Measurements from ENCODE around the gene RP2.

RP2 gene

DNA sequence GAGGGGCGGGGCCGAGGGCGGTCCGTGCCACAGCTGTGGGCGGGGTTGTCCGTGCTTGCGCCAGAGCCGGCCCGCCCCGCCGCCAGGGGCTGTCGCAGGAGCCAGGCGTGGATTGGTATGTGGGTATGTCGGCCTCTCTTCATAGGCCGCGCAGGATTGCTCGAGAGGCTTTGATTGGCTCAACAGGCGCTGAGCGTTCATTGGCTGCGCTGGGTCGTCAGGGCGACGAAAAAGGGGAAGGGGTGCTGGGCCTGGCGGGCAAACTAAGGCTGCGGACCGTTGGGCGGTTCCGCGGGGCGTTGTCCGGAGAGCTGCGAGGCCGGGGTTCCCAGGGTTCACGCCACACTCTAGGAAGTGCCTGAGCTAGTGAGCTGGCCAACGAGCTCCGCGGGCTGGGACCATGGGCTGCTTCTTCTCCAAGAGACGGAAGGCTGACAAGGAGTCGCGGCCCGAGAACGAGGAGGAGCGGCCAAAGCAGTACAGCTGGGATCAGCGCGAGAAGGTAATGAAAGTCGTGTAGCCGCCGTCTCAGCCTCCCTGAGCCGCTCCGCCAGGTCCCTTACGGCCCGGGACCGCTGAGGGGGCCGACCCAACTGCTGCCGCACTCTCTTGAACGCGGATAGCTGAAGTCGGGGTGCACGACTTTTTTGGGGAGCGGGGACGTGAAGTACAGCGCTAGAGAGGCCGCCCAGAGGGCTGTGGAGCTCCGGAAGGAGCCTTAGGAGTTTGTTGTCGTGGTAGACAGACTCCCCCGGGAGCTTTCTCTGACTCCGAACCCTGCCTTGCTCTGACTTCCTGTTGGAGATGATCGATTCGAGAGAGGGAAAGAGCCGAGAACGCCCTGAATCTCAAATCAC, at the start of gene RP2:
RP2 (plus strand) TSS at position 343 of the 857 bp plus-strand sequence; CDS start at position 401, 58 bp downstream.
- peak; percentile 95 for DNase-seq

DNA sequence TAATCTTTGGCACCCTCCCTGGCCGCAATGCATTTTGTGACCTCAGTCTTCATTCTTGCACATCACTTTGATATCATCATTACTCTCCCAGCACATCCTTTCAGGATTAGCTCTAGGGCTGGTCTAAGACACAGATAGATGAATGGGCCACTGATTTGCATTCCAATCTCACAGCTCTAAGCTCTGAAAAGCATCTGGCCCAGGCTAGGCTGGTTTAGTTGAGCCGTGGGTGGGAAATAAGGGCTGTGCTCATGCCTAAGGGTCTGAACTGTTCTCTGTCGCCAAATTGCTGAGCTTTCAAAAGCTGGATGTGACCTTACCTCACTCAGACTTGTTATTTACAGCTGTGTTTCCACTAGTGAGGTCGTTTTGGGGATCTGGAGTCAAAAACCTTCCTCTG, 47.9 kb upstream of the RP2 start:
- DNase-seq: no peak

DNA sequence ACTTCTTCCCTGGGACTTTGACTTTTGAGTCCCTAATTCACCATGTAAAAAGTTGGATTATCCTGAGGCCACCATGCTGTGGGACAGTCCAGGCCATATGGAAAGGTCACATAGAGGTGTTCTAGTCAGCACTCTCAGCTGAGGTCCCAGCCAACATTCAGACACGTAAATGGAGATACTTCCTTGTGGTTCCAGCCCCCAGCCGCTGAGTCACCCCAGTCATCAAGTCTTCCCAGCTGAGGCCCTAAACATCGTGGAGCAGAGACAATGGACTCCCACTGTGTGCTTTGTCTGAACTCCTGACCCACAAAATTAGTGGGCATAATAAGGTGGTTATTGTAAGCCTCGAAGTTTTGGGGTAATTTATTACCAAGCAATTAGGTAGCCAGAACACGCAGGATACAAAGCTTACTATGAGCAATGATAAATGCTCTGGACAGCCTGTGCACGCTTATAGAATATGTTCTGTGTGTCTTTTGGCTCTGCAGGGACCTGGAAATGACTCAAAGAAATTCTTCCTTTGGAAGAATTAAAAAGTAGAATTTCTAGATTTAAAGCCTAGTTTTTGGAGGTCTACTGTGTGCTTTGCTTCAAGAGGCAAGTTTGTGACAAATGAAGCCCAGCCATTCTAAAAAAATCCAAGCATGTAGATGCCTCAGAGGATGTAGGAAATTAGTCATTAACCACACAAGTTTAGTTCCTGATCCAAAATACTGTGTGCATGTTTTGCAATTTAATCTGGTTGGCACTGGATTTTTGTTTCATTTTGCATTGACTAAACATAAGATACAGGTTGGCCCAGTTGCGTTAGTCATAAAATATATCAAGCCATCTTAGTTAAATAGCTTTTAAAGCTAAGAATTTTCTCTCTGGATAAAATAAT, 44.7 kb upstream of the RP2 start:
- peak; percentile 15 for DNase-seq

DNA sequence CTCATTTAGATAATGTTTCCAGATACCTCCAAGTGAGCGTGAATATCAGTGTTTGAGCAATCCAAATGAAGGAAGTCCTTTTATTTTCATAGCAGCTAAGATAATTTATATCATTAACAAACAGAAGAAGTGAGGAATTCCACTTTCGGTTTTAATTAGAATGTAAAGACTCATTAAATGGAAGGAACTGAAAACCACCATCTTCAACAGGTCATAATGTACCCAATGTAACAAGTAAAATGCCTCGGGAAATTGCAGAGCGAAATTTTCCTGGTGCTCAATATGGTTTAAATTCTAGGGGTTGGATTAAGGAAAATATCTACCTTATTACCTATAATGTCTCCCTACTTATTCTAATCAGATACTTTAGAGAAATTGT, 44.0 kb upstream of the RP2 start:
- DNase-seq: no peak

DNA sequence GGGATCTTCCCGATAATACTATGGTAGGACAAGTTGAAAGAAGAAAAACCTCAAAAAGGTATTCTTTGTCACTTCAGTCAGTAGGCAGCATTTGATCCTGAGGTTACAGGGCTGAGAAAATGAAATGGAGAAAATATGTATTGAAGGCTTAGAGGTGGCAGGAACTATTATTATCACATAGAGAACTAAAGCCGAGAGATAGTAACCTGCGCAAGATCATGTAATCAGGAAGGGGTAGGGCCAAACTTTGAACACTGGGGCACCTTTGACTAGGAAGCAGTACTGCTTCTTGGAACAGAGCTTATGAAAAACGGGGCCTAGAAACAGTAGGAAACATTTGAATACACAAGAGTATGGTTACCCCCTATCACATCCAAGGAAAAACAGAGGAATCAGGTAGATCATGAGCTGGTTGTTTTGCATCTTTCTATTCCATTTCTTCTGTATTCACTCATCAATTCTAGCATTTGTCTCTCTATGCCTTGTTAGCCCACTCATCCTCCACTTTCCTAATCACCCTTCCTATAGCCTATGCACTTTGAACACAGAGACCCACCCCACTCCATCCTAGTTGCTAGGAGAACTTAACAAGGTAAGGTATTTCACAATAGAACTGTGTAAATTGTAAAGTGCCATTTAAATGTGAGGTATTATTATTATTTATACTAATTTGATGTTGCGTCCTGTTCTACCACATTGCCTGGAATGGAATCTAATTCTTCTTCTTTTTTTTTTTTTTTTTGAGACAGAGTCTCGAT, 43.3 kb upstream of the RP2 start:
- DNase-seq: no peak

DNA sequence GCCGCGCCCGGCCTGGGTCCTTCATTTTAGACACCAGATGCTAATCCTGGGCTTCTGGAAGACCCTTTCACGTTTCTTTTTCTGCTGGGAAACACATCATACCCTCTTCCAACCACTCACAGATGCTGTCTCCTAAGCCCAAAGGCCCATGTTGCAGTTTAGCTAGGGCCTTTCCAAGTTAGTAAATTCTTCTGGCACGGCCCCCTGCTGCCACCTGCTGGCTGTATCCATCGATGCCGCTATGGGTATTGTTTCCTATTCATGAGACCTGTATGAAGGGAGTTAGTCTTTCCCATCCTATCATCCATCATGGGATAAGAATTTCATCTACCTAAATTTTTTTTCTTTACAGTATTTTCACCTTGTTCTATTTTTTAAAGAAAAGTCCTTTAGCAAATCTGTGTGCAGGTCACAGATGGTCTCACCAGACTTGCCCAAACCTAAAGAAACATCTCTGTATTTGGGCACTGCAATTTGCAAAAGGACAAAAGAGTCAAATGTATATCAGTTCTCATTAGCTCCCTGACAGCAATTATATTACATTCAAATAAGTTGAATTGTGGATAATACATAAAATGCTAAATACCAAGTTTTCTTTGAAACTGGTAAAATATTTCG, 40.2 kb upstream of the RP2 start:
- DNase-seq: peak; percentile 76

DNA sequence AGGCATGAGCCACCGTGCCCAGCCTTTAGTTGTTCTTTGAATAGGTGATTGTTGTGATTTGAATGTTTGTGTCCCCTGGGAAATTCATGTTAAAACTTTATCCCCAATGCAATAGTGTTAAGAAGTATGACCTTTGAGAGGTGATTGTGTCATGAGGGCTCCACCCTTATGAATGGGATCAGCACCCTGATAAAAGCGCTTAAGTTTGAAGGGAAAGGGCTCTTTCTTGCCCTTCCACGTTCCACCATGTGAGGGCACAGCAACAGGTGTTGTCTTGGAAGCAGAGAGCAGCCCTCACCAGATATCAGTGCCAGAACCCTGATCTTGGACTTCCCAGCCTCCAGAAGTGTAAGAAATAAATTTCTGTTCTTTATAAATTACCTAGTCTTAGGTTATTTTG, 33.7 kb upstream of the RP2 start:
- no peak for DNase-seq

DNA sequence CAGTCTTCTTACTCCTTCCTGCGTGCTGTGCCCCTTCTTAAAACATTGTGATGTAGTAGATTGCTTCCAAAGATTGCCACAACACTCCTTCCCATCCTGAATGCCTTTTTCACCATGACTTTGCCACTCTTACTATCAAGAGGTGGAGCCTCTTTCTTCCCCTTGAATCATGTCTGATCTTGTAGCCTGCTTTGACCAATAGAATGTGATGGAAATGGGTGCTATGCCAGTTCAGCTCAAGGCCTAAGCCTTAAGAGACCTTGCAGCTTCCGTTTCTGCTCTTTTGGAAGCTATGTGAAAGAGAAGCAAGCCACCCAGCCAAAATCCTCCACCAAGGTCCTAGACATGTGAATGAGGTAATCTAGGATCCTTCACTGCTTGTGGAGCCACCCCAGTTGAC, 31.6 kb upstream of the RP2 start:
- no peak for DNase-seq

DNA sequence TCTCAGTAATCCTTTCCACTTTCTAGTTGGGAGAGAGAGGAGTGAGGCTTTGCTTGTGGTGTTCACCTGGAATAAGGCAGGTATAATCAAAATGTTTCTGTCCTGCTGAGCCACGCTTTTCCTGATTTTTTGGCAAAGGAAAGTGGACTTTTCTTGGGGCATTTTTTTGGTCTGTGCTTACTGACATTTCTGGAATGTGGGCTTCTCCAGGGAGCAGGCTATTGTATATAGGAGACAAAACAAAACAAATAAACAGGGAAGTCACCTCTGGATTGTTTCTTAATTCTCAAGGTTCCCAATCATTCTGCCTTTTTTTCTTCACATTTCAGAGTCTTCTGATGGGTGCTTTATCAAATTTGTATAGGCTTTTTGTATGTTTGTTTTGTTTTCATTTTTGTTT, 25.7 kb upstream of the RP2 start:
- DNase-seq: no peak

DNA sequence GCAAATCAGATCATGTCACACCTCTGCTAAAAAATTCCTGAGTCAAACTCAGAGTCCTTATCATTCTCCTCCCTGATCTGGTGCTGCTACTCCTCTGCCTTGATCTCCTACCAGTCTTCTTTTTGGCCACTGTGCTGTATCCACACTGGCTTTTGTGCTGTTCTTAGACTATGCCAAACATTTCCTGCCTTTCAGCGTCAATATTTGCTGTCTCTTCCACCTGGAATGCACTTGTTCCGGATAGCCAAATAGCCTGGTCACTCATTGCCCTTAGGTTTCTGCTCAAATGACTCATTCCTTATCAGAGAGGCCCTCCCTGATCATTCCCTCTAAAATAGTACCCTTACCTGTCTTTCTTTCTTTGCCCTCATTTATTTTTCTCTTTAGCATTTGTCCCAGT, 24.4 kb upstream of the RP2 start:
- DNase-seq: no peak

DNA sequence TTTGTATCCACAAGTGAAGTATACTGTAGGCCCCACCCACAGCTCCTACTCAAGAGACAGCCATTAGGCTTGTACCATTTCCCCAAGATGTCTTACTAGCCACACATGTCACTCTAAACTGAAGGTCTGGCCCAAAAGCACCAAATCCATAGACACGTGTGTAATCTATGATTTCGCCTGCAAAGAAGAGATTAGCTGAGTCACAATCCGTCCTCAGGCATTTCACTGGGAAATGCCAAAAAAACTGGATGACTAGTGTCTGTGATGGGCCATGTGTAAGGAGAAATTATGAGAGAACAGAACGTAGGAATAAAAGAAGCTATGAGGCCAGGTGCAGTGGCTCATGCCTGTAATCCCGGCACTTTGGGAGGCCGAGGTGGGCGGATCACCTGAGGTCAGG, 21.9 kb upstream of the RP2 start:
- no peak for DNase-seq

DNA sequence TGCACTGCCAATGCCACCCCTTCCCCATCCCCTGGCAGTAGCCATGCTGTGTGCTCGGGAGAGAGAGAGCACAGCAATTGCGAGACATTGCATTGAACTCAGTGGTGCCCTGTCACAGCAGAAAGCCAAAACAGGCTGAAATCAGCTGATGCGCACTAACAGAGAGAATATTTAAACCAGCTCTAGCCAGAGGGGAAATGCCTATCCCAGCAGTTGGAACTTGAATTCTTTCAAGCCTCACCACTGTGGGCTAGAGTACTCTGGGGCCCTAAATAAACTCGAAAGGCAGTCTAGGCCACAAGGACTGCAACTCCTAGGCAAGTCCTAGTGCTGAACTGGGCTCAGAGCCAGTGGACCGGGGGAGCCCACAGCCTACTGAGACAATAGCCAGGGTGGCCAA, 17.7 kb upstream of the RP2 start:
- DNase-seq: peak; percentile 22

DNA sequence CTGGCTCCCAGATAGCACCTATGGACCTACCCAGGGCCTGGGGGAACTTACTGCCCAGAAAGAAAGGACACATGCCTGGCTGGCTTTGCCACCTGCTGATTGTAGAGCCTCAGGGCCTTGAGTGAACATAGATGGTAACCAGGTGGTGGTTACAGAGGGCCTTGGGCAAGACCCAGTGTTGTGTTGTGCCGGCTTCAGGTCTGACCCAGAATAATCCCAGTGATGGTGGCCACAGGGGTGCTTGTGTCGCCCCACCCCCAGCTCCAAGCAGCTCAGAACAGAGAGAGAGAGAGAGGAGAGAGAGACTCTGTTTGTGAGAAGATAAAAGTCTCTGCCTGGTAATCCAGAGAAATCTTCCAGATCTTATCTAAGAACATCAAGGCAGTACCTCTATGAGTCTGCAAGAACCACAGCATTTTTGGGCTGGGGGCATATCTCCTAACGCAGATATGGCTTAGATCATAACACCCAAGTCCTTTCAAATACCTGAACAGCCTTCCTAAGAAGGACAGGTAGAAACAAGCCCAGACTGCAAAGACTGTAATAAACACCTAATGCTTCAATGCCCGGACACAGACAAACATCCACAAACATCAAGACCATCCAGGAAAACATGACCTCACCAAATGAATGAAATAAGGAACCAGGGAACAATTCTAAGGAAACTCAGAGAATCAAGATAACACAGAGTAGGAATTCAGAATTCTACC, 16.3 kb upstream of the RP2 start:
- no peak for DNase-seq

DNA sequence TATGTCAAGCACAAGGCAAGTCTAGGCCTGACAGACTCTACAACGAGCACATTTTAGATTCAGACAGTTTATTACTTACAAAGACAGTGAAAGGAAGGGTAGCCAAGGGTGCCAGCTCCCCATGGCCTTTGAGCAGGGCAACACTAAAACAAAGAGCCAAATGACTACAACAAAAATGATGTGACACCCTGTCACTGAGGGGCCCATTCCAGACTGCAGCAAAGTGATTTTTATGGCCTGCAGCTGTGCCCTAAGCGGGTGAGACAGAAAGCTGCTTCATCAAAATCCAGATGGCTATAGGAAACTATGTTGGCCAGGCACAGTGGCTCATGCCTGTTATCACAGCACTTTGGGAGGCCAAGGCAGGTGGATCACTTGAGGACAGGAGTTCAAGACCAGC, 13.4 kb upstream of the RP2 start:
- DNase-seq: no peak

DNA sequence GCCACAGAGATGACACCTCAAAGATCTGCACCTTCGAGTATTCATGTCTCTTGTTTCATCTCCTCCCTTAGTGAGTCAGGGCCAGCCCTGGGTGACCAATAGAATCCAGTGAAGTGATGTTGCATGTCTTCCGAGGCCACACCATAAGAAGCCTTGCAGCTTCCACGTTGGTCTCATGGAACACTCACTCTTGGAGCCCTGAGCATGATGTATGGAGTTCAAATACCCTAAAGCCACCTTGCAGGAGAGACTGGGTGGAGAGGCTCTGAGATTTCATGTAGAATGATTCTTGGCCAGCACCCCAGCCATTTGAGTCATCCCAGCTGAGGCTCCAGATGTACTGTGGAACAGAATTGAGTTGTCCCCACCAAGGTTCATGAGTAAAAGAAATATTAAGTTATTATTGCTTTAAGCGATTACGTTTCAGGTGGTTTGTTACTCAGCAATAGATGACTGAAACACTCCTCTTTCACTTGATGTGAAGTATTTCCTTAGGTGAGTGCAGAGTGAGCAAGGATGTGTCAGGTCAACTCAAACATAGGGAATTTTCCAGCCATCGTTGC, 5.0 kb upstream of the RP2 start:
- no peak for DNase-seq

DNA sequence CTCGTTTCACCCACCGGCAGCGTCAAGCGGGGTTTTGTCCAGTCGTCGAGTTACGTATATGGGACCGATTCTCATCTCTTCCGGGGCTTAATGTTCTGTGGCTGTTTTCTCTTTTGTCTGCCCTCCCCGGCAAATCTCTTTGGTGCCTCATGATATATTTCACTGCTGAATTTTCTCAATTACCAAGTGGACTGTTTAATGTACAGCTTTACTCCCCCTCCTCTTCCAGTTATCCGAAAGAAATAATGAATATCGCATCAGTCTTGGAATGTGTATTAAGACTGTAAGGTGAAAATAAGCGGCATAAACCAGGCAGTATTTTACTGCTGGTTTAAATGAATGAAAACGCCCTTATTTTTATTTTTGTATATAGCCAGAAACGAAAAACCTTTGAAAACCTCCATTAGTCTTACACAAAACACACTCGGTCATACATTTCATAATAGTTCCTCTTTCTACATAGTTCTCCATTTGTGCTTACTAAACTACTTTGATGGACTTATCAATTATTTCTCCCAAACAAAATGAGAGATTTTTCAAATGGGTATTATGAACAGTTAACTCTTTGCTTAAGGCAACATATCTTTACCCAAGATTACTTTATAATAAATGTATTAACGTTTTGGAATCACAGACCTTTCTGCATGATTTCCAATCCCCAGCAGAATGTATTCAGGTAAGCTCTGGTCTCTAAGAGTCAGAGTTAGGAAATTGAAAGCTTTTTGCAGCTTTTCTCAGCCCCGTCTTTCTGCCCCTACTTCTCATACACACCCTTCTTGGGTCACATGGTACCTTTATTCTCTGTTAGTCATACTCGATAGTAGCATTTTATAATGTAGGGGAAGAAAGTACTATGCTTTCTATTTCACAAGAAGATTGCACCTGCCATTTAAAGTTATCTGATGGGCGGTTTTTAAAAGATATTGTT, 979 bp downstream of the RP2 start:
- DNase-seq: no peak

DNA sequence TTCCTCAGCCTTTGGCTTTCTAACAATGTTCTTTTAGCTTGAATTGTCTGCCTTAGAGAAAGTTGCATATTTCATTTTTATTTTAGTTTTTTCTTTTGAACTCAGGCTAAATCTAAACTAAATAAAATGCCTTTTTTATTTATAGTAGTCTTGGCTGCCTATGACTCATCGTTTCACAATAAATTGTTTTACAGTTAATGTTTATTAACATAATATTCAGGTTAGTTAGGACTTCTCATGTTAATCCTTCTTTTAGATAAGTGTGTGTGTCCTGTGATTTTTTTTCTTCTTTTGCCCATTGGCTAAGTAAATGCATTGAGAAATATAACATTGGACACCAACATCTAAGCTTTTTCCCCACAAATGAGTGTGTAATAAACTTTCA, 1.6 kb downstream of the RP2 start:
- DNase-seq: no peak

DNA sequence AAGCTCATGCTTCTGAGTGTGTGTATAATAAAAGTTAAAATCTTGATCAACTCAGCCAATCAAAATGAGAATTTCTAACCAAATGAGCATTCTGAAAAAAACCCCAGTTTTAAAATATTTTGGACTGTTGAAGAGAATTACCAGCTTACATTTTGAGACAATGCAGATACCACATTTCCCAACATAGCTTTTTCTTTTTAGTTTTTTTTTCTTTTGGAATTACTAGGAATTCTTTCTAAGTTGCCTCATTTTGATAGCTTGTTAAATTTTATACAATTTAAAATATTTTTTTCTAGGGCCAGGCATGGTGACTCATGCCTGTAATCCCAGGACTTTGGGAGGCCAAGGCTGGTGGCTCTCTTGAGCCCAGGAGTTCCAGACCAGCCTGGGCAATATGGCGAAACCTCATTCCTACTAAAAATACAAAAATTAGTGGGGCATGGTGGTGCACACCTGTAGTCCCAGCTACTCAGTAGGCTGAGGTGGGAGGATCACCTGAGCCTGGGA, 2.2 kb downstream of the RP2 start:
- DNase-seq: no peak

DNA sequence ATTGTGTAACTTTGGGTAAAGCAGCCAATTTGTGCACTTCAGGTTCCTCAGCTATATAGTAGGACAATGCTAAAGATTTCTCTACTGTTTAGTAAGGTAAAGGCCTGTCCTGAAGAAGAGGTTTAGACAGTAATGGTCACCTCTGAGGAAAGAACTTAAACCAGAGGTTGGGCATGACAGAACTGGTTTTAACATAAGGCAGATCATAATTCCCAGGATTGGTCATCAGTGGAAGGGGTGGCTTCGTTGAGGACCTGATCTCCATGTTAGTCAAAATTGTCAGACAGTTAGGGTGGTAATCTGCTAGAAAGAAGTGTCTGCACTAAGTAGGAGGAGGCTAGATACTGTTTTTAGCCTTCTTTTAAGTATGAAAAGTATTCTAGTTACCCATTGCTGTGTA, 4.1 kb downstream of the RP2 start:
- no peak for DNase-seq

DNA sequence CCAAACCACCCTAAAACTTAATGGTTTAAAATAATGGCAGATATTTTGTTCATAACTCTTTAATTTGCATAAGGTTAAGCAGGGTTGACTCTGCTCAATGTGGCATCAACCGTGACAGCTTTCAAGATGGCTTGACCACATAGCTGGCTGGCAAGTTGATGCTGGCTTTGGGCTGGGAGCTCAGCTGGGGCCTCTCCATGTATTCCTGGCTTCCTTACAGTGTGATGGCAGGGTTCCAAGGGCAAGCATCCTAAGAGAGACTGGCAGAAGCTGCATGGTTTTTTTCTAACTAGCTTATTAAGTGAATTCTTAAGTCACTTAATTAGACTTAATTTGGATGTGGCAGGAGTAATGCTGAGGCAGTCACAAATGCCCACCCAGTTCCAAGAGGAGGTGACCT, 4.5 kb downstream of the RP2 start:
- peak; percentile 26 for DNase-seq

DNA sequence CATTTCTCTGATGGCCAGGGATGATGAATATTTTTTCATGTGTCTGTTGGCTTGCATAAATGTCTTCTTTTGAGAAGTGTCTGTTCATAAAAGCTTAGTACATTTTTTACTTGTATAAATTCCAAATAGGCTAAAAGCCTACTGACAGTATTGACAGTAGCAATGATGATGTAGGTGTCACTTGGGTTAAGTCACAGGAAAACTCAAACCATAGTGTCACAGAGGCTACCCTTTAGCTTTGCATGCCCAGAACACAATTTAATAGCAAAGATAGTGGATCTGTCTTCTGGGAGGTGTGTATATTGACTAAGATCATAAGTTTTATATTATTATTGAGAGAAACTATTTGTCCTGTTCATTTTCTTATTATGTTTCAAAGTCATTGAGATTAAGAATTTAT, 8.1 kb downstream of the RP2 start:
- DNase-seq: no peak
